ENCODE results near the gene PET100.

- no peak for TF ChIP-seq CTCF (IDR thresholded peaks at IDR 0.05)
- TF ChIP-seq POLR2A (IDR thresholded peaks at IDR 0.05), result no peak
Observed at GRCh38 chr19:7612282-7613274, 17.0 kb upstream of the PET100 start.

Data from body of pancreas (tissue), 4 donors.